Esophagus squamous epithelium (tissue), 5 donors: ENCODE measurements around the gene L3HYPDH. TPM values are rescaled to one million over a fixed set of nuclear protein-coding genes. Genes with fewer than 3 reads are reported as not detected.

Experiments used
- DNase-seq: peaks from one replicate; lab custom pipeline; 2025; lab: John Stamatoyannopoulos, UW
- H3K27ac ChIP-seq, 4 donors: fragments of 200-600 bp; sonication (generic); one replicate each; pipeline ENCODE4 v1.5.1; 2016 to 2019; ENCODE audit warnings: mild to moderate bottlenecking in 1 of 4
- H3K27me3 ChIP-seq, 4 donors: fragments of 200-600 bp; sonication (generic); 1 replicate in 3 of 4; 2 replicates in 1 of 4; pipeline versions ENCODE4 v1.5.1 to v1.6.0; 2017 to 2021; ENCODE audit warnings: antibody characterized with exemption in 1 of 4
- H3K36me3 ChIP-seq, 3 donors: fragments of 200-600 bp; sonication (generic); one replicate each; pipeline ENCODE4 v1.5.1; 2016 to 2019
- H3K4me1 ChIP-seq, 3 donors: fragments of 200-600 bp; sonication (generic); one replicate each; pipeline ENCODE4 v1.5.1; 2017 to 2019
- H3K4me3 ChIP-seq, 4 donors: fragments of 200-600 bp; sonication (generic); 1 replicate in 3 of 4; 2 replicates in 1 of 4; pipeline ENCODE4 v1.5.1; 2016 to 2019; ENCODE audit warnings: mild to moderate bottlenecking in 2 of 4, moderate library complexity in 1 of 4
- H3K9me3 ChIP-seq, 3 donors: fragments of 200-600 bp; sonication (generic); one replicate each; pipeline ENCODE4 v1.5.1; 2016 to 2019
- POLR2A ChIP-seq, 4 donors: fragments of 450-650 bp; IDR thresholded peaks; one replicate each; pipeline ENCODE4 v1.6.1; 2017; ENCODE audit warnings: antibody characterized with exemption in 4 of 4, mild to moderate bottlenecking in 4 of 4, moderate library complexity in 3 of 4
- WGBS, 2 donors: methylation state at CpG; one replicate each; pipeline ENCODE4 v1.1.5; 2018; 5-methylcytosine and 5-hydroxymethylcytosine counted together
- intact Hi-C: fragments of 100-400 bp; cut with DNase I; formaldehyde crosslinking; loops from one replicate; pipeline ENCODE4 v1.15.0; 2022
- total RNA-seq, 4 donors: library from RNA; depleted of rRNA; stranded (reverse); fragments of >200 nt; gene quantifications; one replicate each; pipeline ENCODE4 v1.1.0, GENCODE V29; 2016
- TF ChIP-seq, protein P1 (sequence below), 6 experiments: fragments of 450-650 bp in 4 of 6; fragments of 200-600 bp in 2 of 6; sonication (generic) in 2 of 6; IDR thresholded peaks; one replicate each; pipeline ENCODE4 v1.5.1; 2016 to 2019; ENCODE audit warnings: antibody characterized with exemption in 6 of 6, mild to moderate bottlenecking in 4 of 6, moderate library complexity in 4 of 6
- donor health status: DM: yes; HTN: yes; CAD: no.

The L3HYPDH gene
- total RNA-seq, 4 donors from 2014 or later, result 12.2 to 59.9 (median 21.6) TPM

DNA sequence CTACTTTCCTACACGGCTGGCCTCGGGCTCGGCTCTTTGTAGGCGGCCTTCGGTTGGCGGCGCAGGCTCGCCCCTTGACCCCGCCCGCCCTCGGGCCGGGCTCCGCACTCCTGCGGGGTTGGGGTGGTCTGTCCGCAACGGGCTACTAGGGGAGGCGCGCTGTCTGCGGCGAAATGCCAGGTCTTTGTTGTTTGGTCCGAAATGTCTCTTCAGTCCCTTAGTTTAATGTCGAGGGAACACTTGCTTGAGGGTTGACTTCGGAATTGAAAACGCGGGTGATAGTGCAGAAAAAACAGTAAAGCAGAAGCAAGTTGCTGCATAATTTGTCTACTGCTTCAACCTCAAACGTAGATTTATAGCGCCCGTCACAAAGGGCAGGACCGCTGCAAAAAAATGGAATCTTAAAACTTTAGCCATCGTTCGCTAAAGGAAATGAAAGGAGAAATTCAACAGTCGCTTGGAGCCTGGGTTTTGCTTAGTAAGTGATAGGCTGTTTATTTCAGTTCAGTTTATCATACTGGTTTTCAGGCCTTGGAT is 499 bp upstream of the L3HYPDH start:
- peaks cover 16 to 62% (median 44%) of the 10 kb centered on the region in 3 donors for H3K4me1 ChIP-seq
- H3K36me3 ChIP-seq, result peaks cover 0 to 24% (median 0%) of the 10 kb centered on the region in 3 donors
- no peak for DNase-seq
- H3K27me3 ChIP-seq, result no peaks in the 10 kb centered on the region
- H3K9me3 ChIP-seq, result no peaks in the 10 kb centered on the region
- peak overlapping the region; percentile 87 to 95 (median 94) for H3K27ac ChIP-seq
- intact Hi-C loops, result no loop called here
- WGBS, 2 donors, result 0% methylated on average over 8 to 11 of the region's 32 CpGs
- peak overlapping the region; percentile 58 to 93 (median 89) for H3K4me3 ChIP-seq
- no peak for TF ChIP-seq POLR2A (IDR thresholded peaks at IDR 0.05)
- TF ChIP-seq, protein P1, sequence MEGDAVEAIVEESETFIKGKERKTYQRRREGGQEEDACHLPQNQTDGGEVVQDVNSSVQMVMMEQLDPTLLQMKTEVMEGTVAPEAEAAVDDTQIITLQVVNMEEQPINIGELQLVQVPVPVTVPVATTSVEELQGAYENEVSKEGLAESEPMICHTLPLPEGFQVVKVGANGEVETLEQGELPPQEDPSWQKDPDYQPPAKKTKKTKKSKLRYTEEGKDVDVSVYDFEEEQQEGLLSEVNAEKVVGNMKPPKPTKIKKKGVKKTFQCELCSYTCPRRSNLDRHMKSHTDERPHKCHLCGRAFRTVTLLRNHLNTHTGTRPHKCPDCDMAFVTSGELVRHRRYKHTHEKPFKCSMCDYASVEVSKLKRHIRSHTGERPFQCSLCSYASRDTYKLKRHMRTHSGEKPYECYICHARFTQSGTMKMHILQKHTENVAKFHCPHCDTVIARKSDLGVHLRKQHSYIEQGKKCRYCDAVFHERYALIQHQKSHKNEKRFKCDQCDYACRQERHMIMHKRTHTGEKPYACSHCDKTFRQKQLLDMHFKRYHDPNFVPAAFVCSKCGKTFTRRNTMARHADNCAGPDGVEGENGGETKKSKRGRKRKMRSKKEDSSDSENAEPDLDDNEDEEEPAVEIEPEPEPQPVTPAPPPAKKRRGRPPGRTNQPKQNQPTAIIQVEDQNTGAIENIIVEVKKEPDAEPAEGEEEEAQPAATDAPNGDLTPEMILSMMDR (IDR thresholded peaks at IDR 0.05), result no peak

DNA sequence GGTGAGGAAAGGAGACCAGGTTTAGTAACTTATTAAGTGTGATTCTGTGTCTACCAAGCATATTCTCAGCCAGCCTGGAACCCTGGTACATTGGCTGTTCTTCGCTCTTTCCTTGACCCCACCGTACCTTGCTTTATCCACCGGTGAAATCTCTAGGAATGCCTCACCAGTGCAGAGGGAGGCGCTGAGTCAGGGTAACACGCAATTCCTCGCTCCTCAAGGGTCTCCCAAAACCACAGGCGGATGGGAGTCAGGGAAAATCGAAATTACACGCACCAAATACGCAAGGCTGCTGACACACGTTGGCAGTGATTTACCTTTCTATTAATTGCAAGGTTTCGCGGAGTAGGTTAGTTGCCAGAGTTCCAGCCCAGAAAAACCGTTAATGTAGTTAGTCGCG is 845 bp downstream of the L3HYPDH start:
- peak overlapping the region; percentile 87 to 95 (median 94) for H3K27ac ChIP-seq
- no peaks in the 10 kb centered on the region for H3K9me3 ChIP-seq
- WGBS, 2 donors, result 3 to 4% methylated on average over 13 to 16 of the region's 16 CpGs
- peaks cover 16 to 65% (median 44%) of the 10 kb centered on the region in 3 donors for H3K4me1 ChIP-seq
- TF ChIP-seq, protein P1 (IDR thresholded peaks at IDR 0.05), result no peak
- TF ChIP-seq POLR2A (IDR thresholded peaks at IDR 0.05), result no peak
- H3K27me3 ChIP-seq, result no peaks in the 10 kb centered on the region
- DNase-seq, result no peak
- peaks cover 0 to 19% (median 0%) of the 10 kb centered on the region in 3 donors for H3K36me3 ChIP-seq
- intact Hi-C loops, result no loop called here
- peak overlapping the region; percentile 58 to 93 (median 89) for H3K4me3 ChIP-seq

DNA sequence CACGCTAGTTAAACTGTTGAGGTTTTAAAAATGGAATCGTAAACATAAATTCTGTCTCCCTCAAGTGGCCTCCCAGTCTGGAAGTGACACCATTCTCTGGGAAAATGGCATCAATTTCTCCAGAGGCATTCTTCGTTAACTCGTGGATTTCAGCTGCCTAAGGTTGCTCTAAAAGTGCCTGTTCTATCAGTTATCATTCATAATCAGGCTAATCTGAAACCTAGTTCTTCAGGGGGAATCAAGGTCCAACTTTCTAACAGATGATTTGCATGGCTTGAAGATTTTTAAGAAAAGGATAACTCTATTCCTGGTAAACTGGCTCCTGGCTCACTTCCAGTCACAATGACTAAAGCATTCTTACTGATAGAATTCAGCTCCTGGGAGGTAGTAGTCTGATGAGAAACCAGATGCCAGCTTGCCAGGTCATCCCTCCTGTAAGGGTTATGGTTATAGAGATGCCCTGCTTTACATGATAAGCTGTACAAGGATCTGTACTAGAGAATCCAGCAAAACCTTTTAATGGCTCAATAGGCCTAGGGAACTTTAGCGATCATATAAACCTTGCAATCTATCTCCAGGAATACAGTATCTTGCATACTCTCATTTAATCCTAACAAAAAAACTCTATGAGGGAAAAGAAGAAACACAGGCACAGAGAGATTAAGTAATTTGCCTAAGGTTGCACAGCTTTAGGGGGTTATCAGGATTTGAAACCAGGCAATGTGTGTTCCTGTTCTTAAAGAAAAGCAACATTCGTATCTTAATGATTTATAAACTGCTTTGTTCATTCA is 1.5 kb downstream of the L3HYPDH start:
- Histone ChIP-seq H3K36me3 (peaks cover 0 to 16% (median 0%) of the 10 kb centered on the region in 3 donors), H3K4me1 (peaks cover 16 to 65% (median 44%) of the 10 kb centered on the region in 3 donors), H3K9me3 (no peaks in the 10 kb centered on the region), H3K27me3 (no peaks in the 10 kb centered on the region), H3K27ac (peak overlapping the region; percentile 87 to 95 (median 94)), H3K4me3 (peak overlapping the region; percentile 58 to 93 (median 89))
- WGBS, 2 donors, result 32 to 59% methylated on average over 6 of the region's 6 CpGs
- intact Hi-C loops, result no loop called here
- no peak for DNase-seq
- TF ChIP-seq POLR2A (IDR thresholded peaks at IDR 0.05), result no peak
- TF ChIP-seq, protein P1 (IDR thresholded peaks at IDR 0.05), result no peak

DNA sequence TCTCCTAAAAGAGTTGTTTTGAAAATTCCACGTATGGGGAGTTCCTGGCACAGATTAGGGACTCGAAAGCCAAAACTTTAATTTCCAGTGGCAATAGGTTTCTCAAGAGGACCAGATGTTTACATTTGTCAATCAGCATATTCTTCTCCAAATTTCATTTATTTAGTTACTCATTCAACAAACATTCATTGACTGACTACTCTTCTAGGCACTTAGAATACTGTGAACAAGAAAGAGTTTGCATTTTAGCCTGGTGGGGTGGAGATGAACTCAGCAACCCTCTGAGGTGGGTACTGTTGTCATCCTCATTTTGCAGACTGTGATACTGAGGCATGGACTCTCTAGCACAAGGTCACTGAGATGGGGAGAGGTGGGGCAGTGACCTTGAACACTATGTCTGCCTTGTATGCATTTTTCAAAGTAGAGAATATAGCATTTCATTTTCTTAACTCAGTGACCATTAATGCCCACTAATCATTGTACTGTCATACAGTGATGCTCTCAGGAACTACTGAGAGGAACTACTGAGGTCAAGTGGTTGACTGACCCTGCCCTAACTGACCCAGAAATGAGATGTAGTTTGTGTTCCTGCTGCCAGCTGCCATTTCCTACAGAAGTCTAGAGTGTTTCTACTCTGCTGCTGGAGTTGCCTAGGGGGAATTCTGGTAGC is 2.2 kb downstream of the L3HYPDH start:
- H3K27me3 ChIP-seq, result no peaks in the 10 kb centered on the region
- intact Hi-C loops, result no loop called here
- peaks cover 0 to 14% (median 0%) of the 10 kb centered on the region in 3 donors for H3K36me3 ChIP-seq
- peak overlapping the region; percentile 87 to 95 (median 94) for H3K27ac ChIP-seq
- 27 to 43% methylated on average over 2 of the region's 2 CpGs for WGBS, 2 donors
- DNase-seq, result no peak
- H3K4me1 ChIP-seq, result peaks cover 16 to 65% (median 43%) of the 10 kb centered on the region in 3 donors
- no peaks in the 10 kb centered on the region for H3K9me3 ChIP-seq
- no peak for TF ChIP-seq POLR2A (IDR thresholded peaks at IDR 0.05)
- H3K4me3 ChIP-seq, result peak overlapping the region in 3 of 4 donors; percentile 58 to 93 (median 92)

DNA sequence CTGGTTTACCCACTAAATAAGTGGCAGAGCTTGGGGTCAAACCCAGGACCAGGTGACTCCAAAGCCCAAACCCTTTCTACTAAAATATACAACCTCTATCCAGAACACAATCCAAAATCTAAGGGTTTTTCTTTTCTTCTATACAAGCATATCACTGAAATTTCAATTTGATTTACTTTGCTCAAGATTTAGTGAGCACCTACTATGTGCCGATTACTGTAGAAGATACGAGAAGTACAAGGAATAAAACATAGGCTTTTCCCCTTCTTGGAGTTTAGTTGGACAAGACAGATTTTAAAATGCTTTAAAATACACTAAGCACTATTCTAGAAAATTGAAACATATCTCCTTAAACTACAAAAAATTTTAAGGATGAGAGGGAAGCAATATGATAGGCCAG is 2.8 kb downstream of the L3HYPDH start:
- no peaks in the 10 kb centered on the region for H3K9me3 ChIP-seq
- 91 to 98% methylated on average over 2 of the region's 2 CpGs for WGBS, 2 donors
- TF ChIP-seq, protein P1 (IDR thresholded peaks at IDR 0.05), result no peak
- no peak for TF ChIP-seq POLR2A (IDR thresholded peaks at IDR 0.05)
- H3K4me1 ChIP-seq, result peaks cover 16 to 59% (median 39%) of the 10 kb centered on the region in 3 donors
- DNase-seq, result no peak
- H3K27me3 ChIP-seq, result no peaks in the 10 kb centered on the region
- peak overlapping the region in 2 of 4 donors; percentile 87 to 95 for H3K27ac ChIP-seq
- peaks cover 0 to 20% (median 0%) of the 10 kb centered on the region in 3 donors for H3K36me3 ChIP-seq
- intact Hi-C loops, result no loop called here
- H3K4me3 ChIP-seq, result no peak overlapping the region
